Kidney epithelial cell (primary cell): ENCODE results near the gene FAM3A. TPM values are rescaled to one million over a fixed set of nuclear protein-coding genes. Genes with fewer than 3 reads are reported as not detected.

Experiments used
- DNase-seq: peaks from one replicate; pipeline ENCODE4 v3.0.0-alpha.2; 2010; ENCODE audit warnings: low read depth
- H3K27me3 ChIP-seq: 2 replicates; pipeline ENCODE4 v1.6.0; 2011; ENCODE audit warnings: low read length; ENCODE audit not compliant: control insufficient read depth, insufficient read depth
- H3K36me3 ChIP-seq: 2 replicates; pipeline ENCODE4 v1.5.1; 2011; ENCODE audit warnings: low read length; ENCODE audit not compliant: control insufficient read depth, insufficient read depth
- H3K4me3 ChIP-seq: 2 replicates; pipeline ENCODE4 v1.5.1; 2011; ENCODE audit warnings: low read depth, mild to moderate bottlenecking, control low read depth, low read length
- CTCF ChIP-seq: IDR thresholded peaks from 2 replicates; pipeline ENCODE4 v1.5.1; 2011; ENCODE audit warnings: mild to moderate bottlenecking, moderate library complexity, low read length, control low read depth, inconsistent platforms; ENCODE audit not compliant: insufficient read depth, poor library complexity, severe bottlenecking
- total RNA-seq: library from RNA; depleted of rRNA; stranded (reverse); fragments of >200 nt; gene quantifications from 2 replicates; pipeline ENCODE4 v1.2.3, GENCODE V29; 2015

The FAM3A gene
- total RNA-seq, 1 donor from 2014 or later: 32.3 TPM

- peak within 1 kb of the TSS; percentile 62 for H3K4me3 ChIP-seq
- DNase-seq: peak; percentile 37
- TF ChIP-seq CTCF: no peak
- H3K27me3 ChIP-seq: no peaks in the 10 kb centered on the region
- no peaks in the 10 kb centered on the region for H3K36me3 ChIP-seq
Measured at GRCh38 chrX:154547245-154548027, 31.4 kb upstream of the FAM3A start, which contains the start of gene IKBKG. IKBKG (plus strand) TSS chrX:154547620; CDS start chrX:154552003, 4,383 bp downstream.

GRCh38 chrX:154546354-154547244 lies 30.6 kb upstream of the FAM3A start, which contains the start of gene G6PD:
G6PD (minus strand) TSS chrX:154546846; CDS start chrX:154546155, 691 bp downstream.
- Histone ChIP-seq H3K36me3 (no peaks in the 10 kb centered on the region), H3K4me3 (peak within 1 kb of the TSS; percentile 62), H3K27me3 (no peaks in the 10 kb centered on the region)
- no peak for TF ChIP-seq CTCF
- no peak for DNase-seq

- H3K36me3 ChIP-seq: no peaks in the 10 kb centered on the region
- no peak for DNase-seq
- H3K4me3 ChIP-seq: no peak overlapping the region
- TF ChIP-seq CTCF: no peak
- no peaks in the 10 kb centered on the region for H3K27me3 ChIP-seq
Measured at GRCh38 chrX:154545673-154546274, 29.7 kb upstream of the FAM3A start.

GRCh38 chrX:154542723-154543424 lies 26.8 kb upstream of the FAM3A start:
- no peaks in the 10 kb centered on the region for H3K36me3 ChIP-seq
- DNase-seq: no peak
- no peaks in the 10 kb centered on the region for H3K27me3 ChIP-seq
- H3K4me3 ChIP-seq: no peak overlapping the region
- TF ChIP-seq CTCF: no peak

- Histone ChIP-seq H3K27me3 (no peaks in the 10 kb centered on the region), H3K36me3 (no peaks in the 10 kb centered on the region), H3K4me3 (no peak overlapping the region)
- peak; percentile 51 for DNase-seq
- no peak for TF ChIP-seq CTCF
Measured at GRCh38 chrX:154541896-154542722, 26.1 kb upstream of the FAM3A start.
